IMR-90 (cell line): ENCODE results near the gene COG7. TPM values are rescaled to one million over a fixed set of nuclear protein-coding genes. Genes with fewer than 3 reads are reported as not detected.

Experiments used
- ATAC-seq: fragments of 200-7000 bp; cut with Tn5 transposase; 2 replicates; pipeline ENCODE4 v1.9.1; 2020; ENCODE audit warnings: low read depth, mild to moderate bottlenecking, moderate library complexity
- BruUV-seq: library from RNA; stranded (reverse); fragments of 400-500 nt; replicated peaks from 2 replicates; lab custom pipeline; 2021; lab: Mats Ljungman, UMichigan
- CTCF ChIA-PET: fragments of 300-600 bp; formaldehyde crosslinking; extraction: SDS; loops from one replicate; lab custom pipeline; 2021; ENCODE audit warnings: antibody characterized with exemption; lab: Yijun Ruan, JAX
- POLR2A ChIA-PET: fragments of 300-600 bp; sonication (Branson Sonifier 250); formaldehyde crosslinking; loops from one replicate; lab custom pipeline; 2022; ENCODE audit warnings: antibody characterized with exemption; ENCODE audit not compliant: unreplicated experiment; lab: Charles Lee
- DNase-seq: peaks from one replicate; pipeline ENCODE4 v3.0.0; 2013
- H2AFZ ChIP-seq: replicated peaks from 2 replicates; pipeline ENCODE3; 2013; ENCODE audit warnings: low read length, mild to moderate bottlenecking; ENCODE audit not compliant: poor library complexity
- H2AK5ac ChIP-seq: 2 replicates; pipeline ENCODE4 v1.6.1; 2013; ENCODE audit warnings: low read depth, low read length, inconsistent platforms
- H2AK9ac ChIP-seq: replicated peaks from 2 replicates; pipeline ENCODE3; 2013; ENCODE audit warnings: mild to moderate bottlenecking, low read depth, low read length, moderate library complexity; ENCODE audit not compliant: poor library complexity
- H2BK120ac ChIP-seq: 2 replicates; pipeline ENCODE4 v1.6.1; 2013; ENCODE audit warnings: low read depth, low read length, inconsistent platforms
- H2BK15ac ChIP-seq: 3 replicates; pipeline ENCODE4 v1.6.1; 2013; ENCODE audit warnings: low read depth, low read length, inconsistent platforms
- H2BK20ac ChIP-seq: 2 replicates; pipeline ENCODE4 v1.6.1; 2013; ENCODE audit warnings: low read depth, mild to moderate bottlenecking, inconsistent platforms, low read length, moderate library complexity
- H2BK5ac ChIP-seq: 2 replicates; pipeline ENCODE4 v1.6.1; 2013; ENCODE audit warnings: mild to moderate bottlenecking, low read depth, low read length, inconsistent platforms; ENCODE audit not compliant: poor library complexity, severe bottlenecking
- H3K14ac ChIP-seq: replicated peaks from 2 replicates; pipeline ENCODE4 v1.6.1; 2013; ENCODE audit warnings: low read depth, low read length, inconsistent platforms
- H3K18ac ChIP-seq: 2 replicates; pipeline ENCODE4 v1.6.1; 2013; ENCODE audit warnings: low read depth, low read length, control low read depth
- H3K23ac ChIP-seq: 2 replicates; pipeline ENCODE4 v1.6.1; 2013; ENCODE audit warnings: low read depth, low read length, inconsistent platforms
- H3K27ac ChIP-seq: 2 replicates; pipeline ENCODE4 v1.5.1; 2013; ENCODE audit warnings: mild to moderate bottlenecking, control low read depth, low read length; ENCODE audit not compliant: insufficient read depth
- H3K27me3 ChIP-seq: 2 replicates; pipeline ENCODE4 v1.6.1; 2013; ENCODE audit warnings: low read length; ENCODE audit not compliant: control insufficient read depth, insufficient read depth
- H3K36me3 ChIP-seq: 2 replicates; pipeline ENCODE4 v1.6.1; 2013; ENCODE audit warnings: low read length, mixed read lengths; ENCODE audit not compliant: control insufficient read depth, insufficient read depth
- H3K4ac ChIP-seq: 2 replicates; pipeline ENCODE4 v1.6.1; 2013; ENCODE audit warnings: low read depth, low read length, inconsistent platforms
- H3K4me1 ChIP-seq: 2 replicates; pipeline ENCODE4 v1.6.1; 2013; ENCODE audit warnings: low read length, mixed read lengths; ENCODE audit not compliant: control insufficient read depth, insufficient read depth
- H3K4me2 ChIP-seq: 2 replicates; pipeline ENCODE4 v1.6.1; 2013; ENCODE audit warnings: low read depth, mild to moderate bottlenecking, control low read depth, low read length, moderate library complexity
- H3K4me3 ChIP-seq: 2 replicates; pipeline ENCODE4 v1.5.1; 2013; ENCODE audit warnings: low read depth, mild to moderate bottlenecking, control low read depth, low read length, moderate library complexity; ENCODE audit not compliant: insufficient read depth
- H3K56ac ChIP-seq: 2 replicates; pipeline ENCODE4 v1.6.1; 2013; ENCODE audit warnings: low read length, inconsistent platforms; ENCODE audit not compliant: insufficient read depth; ENCODE audit errors: extremely low read depth
- H3K79me1 ChIP-seq, 2 experiments: 2 replicates each; pipeline ENCODE4 v1.6.1; 2013; ENCODE audit warnings: low read length in 2 of 2, inconsistent platforms in 1 of 2, low read depth in 1 of 2
- H3K9ac ChIP-seq: 2 replicates; pipeline ENCODE4 v1.6.1; 2013; ENCODE audit warnings: low read depth, low read length, control low read depth
- H3K9me1 ChIP-seq: 2 replicates; pipeline ENCODE4 v1.6.1; 2013; ENCODE audit warnings: low read length, inconsistent platforms; ENCODE audit not compliant: insufficient read depth
- H3K9me3 ChIP-seq: 2 replicates; pipeline ENCODE4 v1.6.1; 2013; ENCODE audit warnings: low read length; ENCODE audit not compliant: control insufficient read depth, insufficient read depth
- H4K20me1 ChIP-seq: 2 replicates; pipeline ENCODE4 v1.6.1; 2013; ENCODE audit warnings: low read length, inconsistent platforms; ENCODE audit not compliant: insufficient read depth
- H4K5ac ChIP-seq: 2 replicates; pipeline ENCODE4 v1.6.1; 2013; ENCODE audit warnings: mild to moderate bottlenecking, low read depth, low read length, control low read depth
- H4K8ac ChIP-seq, 2 experiments: 2 replicates each; pipeline ENCODE4 v1.6.1; 2013; ENCODE audit warnings: low read depth in 2 of 2, low read length in 2 of 2, control low read depth in 1 of 2, inconsistent platforms in 1 of 2
- H4K91ac ChIP-seq: 2 replicates; pipeline ENCODE4 v1.6.1; 2013; ENCODE audit warnings: low read depth, low read length, inconsistent platforms; ENCODE audit not compliant: insufficient read depth
- BHLHE40 ChIP-seq: fragments of 150-350 bp; IDR thresholded peaks from 2 replicates; pipeline ENCODE4 v1.6.1; 2016; ENCODE audit warnings: mild to moderate bottlenecking, low read depth, low read length
- CEBPB ChIP-seq: IDR thresholded peaks from 2 replicates; pipeline ENCODE4 v1.6.1; 2012; ENCODE audit warnings: low read depth, low read length, improper control_type of control experiment
- CHD1 ChIP-seq: IDR thresholded peaks from 2 replicates; pipeline ENCODE4 v1.6.1; 2012; ENCODE audit warnings: low read depth, low read length, improper control_type of control experiment
- MAZ ChIP-seq: IDR thresholded peaks from 2 replicates; pipeline ENCODE4 v1.6.1; 2012; ENCODE audit warnings: low read depth, mild to moderate bottlenecking, low read length, improper control_type of control experiment, moderate library complexity, borderline replicate concordance
- MXI1 ChIP-seq: IDR thresholded peaks from 2 replicates; pipeline ENCODE4 v1.6.1; 2012; ENCODE audit warnings: low read depth, mild to moderate bottlenecking, low read length, moderate library complexity, borderline replicate concordance
- NFE2L2 ChIP-seq: fragments of 150-350 bp; IDR thresholded peaks from 2 replicates; pipeline ENCODE4 v1.6.1; 2016; ENCODE audit warnings: low read depth, mild to moderate bottlenecking, low read length
- POLR2A ChIP-seq: IDR thresholded peaks from 2 replicates; pipeline ENCODE4 v1.6.1; 2012; ENCODE audit warnings: mild to moderate bottlenecking, low read depth, low read length
- RAD21 ChIP-seq: IDR thresholded peaks from 2 replicates; pipeline ENCODE4 v1.6.1; 2012; ENCODE audit warnings: low read length, improper control_type of control experiment
- RCOR1 ChIP-seq: IDR thresholded peaks from 2 replicates; pipeline ENCODE4 v1.6.1; 2012; ENCODE audit warnings: mild to moderate bottlenecking, low read length, improper control_type of control experiment; ENCODE audit not compliant: insufficient replicate concordance
- RFX5 ChIP-seq: IDR thresholded peaks from 2 replicates; pipeline ENCODE4 v1.8.0; 2012; ENCODE audit warnings: low read depth, mild to moderate bottlenecking, low read length, moderate library complexity
- WGBS, 2 experiments: methylation state at CpG; one replicate each; pipeline versions ENCODE4 v1.1.5 to v1.1.7; 2013; ENCODE audit warnings: missing lambda C conversion rate in 2 of 2; ENCODE audit not compliant: insufficient read length in 1 of 2; ENCODE audit errors: extremely low coverage in 2 of 2; 5-methylcytosine and 5-hydroxymethylcytosine counted together
- dilution Hi-C: fragments of 300-500 bp; cut with HindIII; formaldehyde crosslinking; loops from one replicate; pipeline ENCODE4 v1.14.3; 2018; ENCODE audit warnings: low sequenced_read_pairs; ENCODE audit not compliant: unreplicated experiment
- in situ Hi-C: fragments of 300-500 bp; cut with MboI; formaldehyde crosslinking; loops from 3 replicates; pipeline ENCODE4 v1.14.3; 2019; ENCODE audit warnings: low sequenced_read_pairs, inconsistent platforms, mixed read lengths
- intact Hi-C: fragments of 100-400 bp; cut with micrococcal nuclease; formaldehyde crosslinking; loops from 2 replicates; pipeline ENCODE4 v1.10.0; 2022
- polyA plus RNA-seq, 3 experiments: library from polyadenylated mRNA; depleted of rRNA; stranded (reverse); fragments of >200 nt; gene quantifications; 2 replicates each; pipeline ENCODE4 v1.2.3, GENCODE V29; 2012; ENCODE audit warnings: low replicate concordance in 1 of 3
- total RNA-seq: library from RNA; depleted of rRNA; stranded (reverse); fragments of >200 nt; gene quantifications from 2 replicates; pipeline ENCODE4 v1.2.3, GENCODE V29; 2012

COG7 gene
- total and polyA plus RNA-seq, 2 of the 4 experiments (the other 2 are of a cell fraction) = 28.5 to 43.7 TPM

- Histone ChIP-seq H3K27me3 (no peaks in the 10 kb centered on the region), H3K9ac (no peak overlapping the region), H3K36me3 (peaks cover 51% of the 10 kb centered on the region), H3K4me1 (no peaks in the 10 kb centered on the region; the same call in 1 of the 2 replicates), H2AFZ (no peak overlapping the region), H2BK120ac (no peak overlapping the region), H2BK20ac (no peak overlapping the region), H3K79me1 (no peaks in the 10 kb centered on the region), H3K9me3 (no peaks in the 10 kb centered on the region), H3K27ac (no peak overlapping the region), H2AK5ac (no peak overlapping the region), H2BK5ac (no peak overlapping the region), H2AK9ac (no peak overlapping the region), H3K18ac (no peak overlapping the region), H3K4me3 (no peak overlapping the region), H3K23ac (no peak overlapping the region), H2BK15ac (no peak overlapping the region), H3K4me2 (no peak overlapping the region), H3K4ac (no peak overlapping the region), H3K56ac (no peak overlapping the region), H4K20me1 (no peaks in the 10 kb centered on the region), H4K91ac (no peak overlapping the region), H3K9me1 (no peaks in the 10 kb centered on the region), H4K5ac (no peak overlapping the region), H4K8ac (no peak overlapping the region), H3K14ac (no peak overlapping the region)
- intact Hi-C loops = no loop called here
- 59% methylated on average over 8 of the region's 17 CpGs; no CpG with 5 or more reads in 1 of the 2 experiments for WGBS, 2 experiments
- TF ChIP-seq NFE2L2 (no peak), RFX5 (no peak), BHLHE40 (no peak), CEBPB (no peak), POLR2A (no peak), MXI1 (no peak), RCOR1 (no peak), RAD21 (no peak), CHD1 (no peak), MAZ (no peak)
- in situ Hi-C loops = no loop called here
- ATAC-seq (0 out of 2 replicates have a peak, but pooled peaks have one; percentile 17), DNase-seq (no peak)
- no TSS peak for BruUV-seq
- ChIA-PET CTCF (interaction anchor here (0.9 kb wide), 1 partner anchor 34 kb away, joined by 3 read pairs; no protein-coding TSS in a partner anchor), POLR2A (no interaction called here)
- dilution Hi-C loops = no loop called here
These were observed 53.8 kb downstream of the COG7 start for GRCh38 chr16:23398987-23399805.
